Tibial nerve (tissue), 4 donors: ENCODE data around the gene RALY.

Source experiments
- EP300 ChIP-seq, 2 donors: sonication (generic); formaldehyde crosslinking; IDR thresholded peaks; one replicate each; pipeline ENCODE4 v1.6.1; 2017; ENCODE audit warnings: antibody characterized with exemption in 2 of 2, mild to moderate bottlenecking in 1 of 2
- POLR2A ChIP-seq, 2 donors: fragments of 450-650 bp; IDR thresholded peaks; one replicate each; pipeline ENCODE4 v1.6.1; 2017; ENCODE audit warnings: antibody characterized with exemption in 2 of 2, mild to moderate bottlenecking in 2 of 2, moderate library complexity in 2 of 2
- TF ChIP-seq, protein P1 (sequence below), 5 experiments: fragments of 200-600 bp in 3 of 5; fragments of 450-650 bp in 2 of 5; sonication (generic) in 3 of 5; IDR thresholded peaks; one replicate each; pipeline ENCODE4 v1.5.1; 2016 to 2019; ENCODE audit warnings: antibody characterized with exemption in 5 of 5, mild to moderate bottlenecking in 3 of 5, moderate library complexity in 2 of 5

DNA sequence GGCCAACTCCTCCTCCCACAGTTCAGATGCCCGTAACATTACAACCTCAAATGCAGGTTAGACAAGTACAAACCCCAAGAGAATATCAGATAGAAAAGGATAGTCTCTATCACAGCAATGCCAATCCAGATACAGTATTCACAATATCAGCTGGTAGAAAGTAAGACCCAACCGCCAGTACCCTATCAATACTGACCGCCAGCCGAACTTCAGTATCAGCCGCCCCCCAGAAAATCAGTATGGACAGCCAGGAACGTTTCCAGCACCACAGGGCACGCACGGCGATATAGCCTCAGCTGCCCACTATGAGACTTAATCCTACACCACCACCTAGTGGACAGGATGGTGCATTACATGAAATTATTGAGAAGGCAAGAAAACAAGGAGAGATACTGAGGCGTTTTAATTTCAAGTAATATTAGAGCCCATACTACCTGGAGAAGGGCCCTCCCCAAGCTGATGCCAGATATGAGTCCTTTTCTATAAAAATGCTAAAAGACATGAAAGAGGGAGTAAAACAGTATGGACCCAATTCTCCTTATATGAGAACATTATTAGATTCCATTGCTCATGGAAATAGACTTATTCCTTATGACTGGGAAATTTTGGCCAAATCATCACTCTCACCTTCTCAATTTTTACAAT is 135.9 kb downstream of the RALY start:
- TF ChIP-seq, protein P1, sequence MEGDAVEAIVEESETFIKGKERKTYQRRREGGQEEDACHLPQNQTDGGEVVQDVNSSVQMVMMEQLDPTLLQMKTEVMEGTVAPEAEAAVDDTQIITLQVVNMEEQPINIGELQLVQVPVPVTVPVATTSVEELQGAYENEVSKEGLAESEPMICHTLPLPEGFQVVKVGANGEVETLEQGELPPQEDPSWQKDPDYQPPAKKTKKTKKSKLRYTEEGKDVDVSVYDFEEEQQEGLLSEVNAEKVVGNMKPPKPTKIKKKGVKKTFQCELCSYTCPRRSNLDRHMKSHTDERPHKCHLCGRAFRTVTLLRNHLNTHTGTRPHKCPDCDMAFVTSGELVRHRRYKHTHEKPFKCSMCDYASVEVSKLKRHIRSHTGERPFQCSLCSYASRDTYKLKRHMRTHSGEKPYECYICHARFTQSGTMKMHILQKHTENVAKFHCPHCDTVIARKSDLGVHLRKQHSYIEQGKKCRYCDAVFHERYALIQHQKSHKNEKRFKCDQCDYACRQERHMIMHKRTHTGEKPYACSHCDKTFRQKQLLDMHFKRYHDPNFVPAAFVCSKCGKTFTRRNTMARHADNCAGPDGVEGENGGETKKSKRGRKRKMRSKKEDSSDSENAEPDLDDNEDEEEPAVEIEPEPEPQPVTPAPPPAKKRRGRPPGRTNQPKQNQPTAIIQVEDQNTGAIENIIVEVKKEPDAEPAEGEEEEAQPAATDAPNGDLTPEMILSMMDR (IDR thresholded peaks at IDR 0.05) = peak; percentile 76 to 88 (median 81)
- TF ChIP-seq EP300 (IDR thresholded peaks at IDR 0.05) (no peak), POLR2A (IDR thresholded peaks at IDR 0.05) (no peak)
